ES-I3 (cell line): Measurements from ENCODE around the gene S1PR4.
"Not testable (repeated sequence)": the region's sequence is repeated elsewhere in the genome, so short reads cannot be mapped to it uniquely, and the experiment has no call there.

ENCODE experiments used
- H3K36me3 ChIP-seq: 2 replicates; pipeline ENCODE4 v1.6.1; 2013; ENCODE audit warnings: mild to moderate bottlenecking, low read length, control low read depth, moderate library complexity; ENCODE audit not compliant: insufficient read depth
- H3K4me1 ChIP-seq: 2 replicates; pipeline ENCODE4 v1.6.1; 2013; ENCODE audit warnings: mild to moderate bottlenecking, control low read depth, low read length; ENCODE audit not compliant: insufficient read depth
- H3K9ac ChIP-seq: 2 replicates; pipeline ENCODE4 v1.6.1; 2013; ENCODE audit warnings: low read depth, mild to moderate bottlenecking, low read length, moderate library complexity
- H3K9me3 ChIP-seq: 2 replicates; pipeline ENCODE4 v1.6.1; 2013; ENCODE audit warnings: mild to moderate bottlenecking, low read length, moderate library complexity; ENCODE audit not compliant: control insufficient read depth, insufficient read depth

Gene S1PR4

GRCh38 chr19:3192228-3192635 lies 13.7 kb downstream of the S1PR4 start:
- H3K9me3 ChIP-seq = no peaks in the 10 kb centered on the region
- H3K9ac ChIP-seq = no peak overlapping the region
- peaks cover 8% of the 10 kb centered on the region; the same call in 1 of the 2 replicates for H3K4me1 ChIP-seq
- H3K36me3 ChIP-seq = no peaks in the 10 kb centered on the region

DNA sequence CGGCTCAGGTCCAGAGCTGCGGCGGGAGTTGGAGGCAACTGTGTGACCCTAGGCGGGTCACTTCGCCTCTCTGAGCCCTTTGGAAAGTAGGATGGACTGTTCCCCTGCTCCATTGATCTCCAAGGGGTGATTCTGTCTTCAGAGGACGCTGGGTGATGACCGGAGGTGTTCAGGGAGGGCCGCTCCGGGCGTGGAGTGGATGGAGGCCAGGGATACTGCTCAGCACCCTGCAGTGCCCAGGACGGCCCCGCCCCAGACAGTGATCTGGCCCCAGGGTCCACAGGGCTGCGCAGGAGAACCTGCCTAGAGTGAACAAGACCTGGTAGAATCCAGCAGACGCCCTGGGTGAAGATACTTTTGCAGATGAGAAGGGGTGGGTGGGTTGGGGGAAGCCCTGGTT lies 14.1 kb downstream of the S1PR4 start:
- H3K36me3 ChIP-seq = no peaks in the 10 kb centered on the region
- no peaks in the 10 kb centered on the region for H3K9me3 ChIP-seq
- no peak overlapping the region for H3K9ac ChIP-seq
- H3K4me1 ChIP-seq = peaks cover 8% of the 10 kb centered on the region; the same call in 1 of the 2 replicates

DNA sequence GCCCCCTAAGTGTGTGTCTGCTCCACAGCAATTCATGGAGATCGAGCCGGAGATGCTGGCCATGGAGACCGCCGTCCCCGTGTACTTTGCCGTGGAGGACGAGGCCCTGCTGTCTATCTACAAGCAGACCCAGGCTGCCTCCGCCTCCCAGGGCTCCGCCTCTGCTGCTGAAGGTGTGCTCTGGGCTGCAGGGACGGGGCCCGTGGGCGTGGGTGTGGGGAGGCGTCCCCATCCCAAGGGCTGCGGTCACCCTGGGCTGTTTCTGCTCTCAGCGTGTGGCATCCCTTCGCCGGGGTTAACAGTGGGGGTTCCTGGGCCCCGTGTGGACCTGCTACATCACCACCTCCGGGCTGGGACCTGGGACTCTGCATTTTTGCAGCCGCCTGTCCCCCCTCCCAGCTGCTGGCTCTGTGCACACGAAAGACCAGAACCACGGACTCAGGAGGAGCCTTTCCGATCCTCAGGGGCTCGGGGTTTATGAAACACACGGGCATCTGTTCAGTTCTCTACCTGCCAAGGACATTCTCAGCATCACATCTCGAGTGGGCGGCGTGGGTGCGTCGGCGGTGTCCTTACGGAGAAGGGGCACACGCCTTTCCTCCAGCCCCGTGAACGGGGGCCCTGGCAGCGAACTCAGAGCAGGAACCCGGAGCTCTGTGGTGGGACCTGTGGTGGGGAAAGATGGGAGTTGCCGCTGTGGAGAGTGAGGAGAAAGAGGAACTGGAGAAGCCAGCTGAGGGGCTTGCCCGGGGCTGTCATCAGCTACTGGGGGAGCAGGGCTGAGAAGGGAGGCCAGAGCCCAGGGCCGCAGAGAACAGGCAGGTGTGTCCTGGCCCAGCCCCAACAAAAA lies 14.9 kb downstream of the S1PR4 start:
- H3K36me3 ChIP-seq = no peaks in the 10 kb centered on the region
- peaks cover 8% of the 10 kb centered on the region; the same call in 1 of the 2 replicates for H3K4me1 ChIP-seq
- no peaks in the 10 kb centered on the region for H3K9me3 ChIP-seq
- H3K9ac ChIP-seq = no peak overlapping the region

GRCh38 chr19:3194106-3195087 lies 15.8 kb downstream of the S1PR4 start:
- Histone ChIP-seq H3K9ac (no peak overlapping the region), H3K9me3 (no peaks in the 10 kb centered on the region), H3K4me1 (peaks cover 5% of the 10 kb centered on the region; the same call in 1 of the 2 replicates), H3K36me3 (no peaks in the 10 kb centered on the region; the same call in 1 of the 2 replicates)

GRCh38 chr19:3196064-3196932 lies 17.7 kb downstream of the S1PR4 start:
- H3K36me3 ChIP-seq = no peaks in the 10 kb centered on the region; the same call in 1 of the 2 replicates

GRCh38 chr19:3196933-3197205 lies 18.3 kb downstream of the S1PR4 start:
- H3K4me1 ChIP-seq = no peaks in the 10 kb centered on the region
- H3K36me3 ChIP-seq = no peaks in the 10 kb centered on the region; the same call in 1 of the 2 replicates
- no peaks in the 10 kb centered on the region for H3K9me3 ChIP-seq
- no peak overlapping the region for H3K9ac ChIP-seq

More at GRCh38 chr19:3196064-3196932, 17.7 kb downstream of the S1PR4 start:
- Histone ChIP-seq H3K9ac (no peak overlapping the region), H3K4me1 (no peaks in the 10 kb centered on the region), H3K9me3 (no peaks in the 10 kb centered on the region)

- no peaks in the 10 kb centered on the region; the same call in 1 of the 2 replicates for H3K36me3 ChIP-seq
- H3K9me3 ChIP-seq = no peaks in the 10 kb centered on the region
- no peak overlapping the region for H3K9ac ChIP-seq
- H3K4me1 ChIP-seq = no peaks in the 10 kb centered on the region
Observed at GRCh38 chr19:3198901-3199700, 20.5 kb downstream of the S1PR4 start.

GRCh38 chr19:3201072-3201700 lies 22.6 kb downstream of the S1PR4 start:
- H3K9me3 ChIP-seq = no peaks in the 10 kb centered on the region
- H3K4me1 ChIP-seq = no peaks in the 10 kb centered on the region
- no peak overlapping the region for H3K9ac ChIP-seq
- H3K36me3 ChIP-seq = peaks cover 7% of the 10 kb centered on the region

DNA sequence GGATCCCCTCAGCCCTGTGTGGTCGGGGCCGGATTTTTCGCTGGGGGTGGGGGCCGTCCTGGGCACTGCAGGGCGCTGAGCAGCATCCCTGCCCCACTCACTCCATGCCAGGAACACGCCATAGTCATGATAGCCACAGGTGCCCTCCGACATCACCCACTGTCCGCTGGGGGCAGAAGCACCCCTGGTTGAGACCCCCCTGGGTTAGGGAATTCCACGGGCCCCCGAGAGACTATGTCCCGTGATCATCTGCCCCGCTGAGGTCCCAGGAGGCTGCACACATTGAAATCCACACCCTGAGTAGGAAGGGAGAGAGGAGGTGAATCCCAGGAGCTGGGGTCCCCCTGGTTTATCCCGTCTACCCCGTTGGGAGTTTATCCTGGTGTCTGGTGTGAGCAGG lies 23.3 kb downstream of the S1PR4 start:
- Histone ChIP-seq H3K36me3 (peaks cover 10% of the 10 kb centered on the region), H3K9me3 (no peaks in the 10 kb centered on the region), H3K4me1 (no peaks in the 10 kb centered on the region), H3K9ac (no peak overlapping the region)

DNA sequence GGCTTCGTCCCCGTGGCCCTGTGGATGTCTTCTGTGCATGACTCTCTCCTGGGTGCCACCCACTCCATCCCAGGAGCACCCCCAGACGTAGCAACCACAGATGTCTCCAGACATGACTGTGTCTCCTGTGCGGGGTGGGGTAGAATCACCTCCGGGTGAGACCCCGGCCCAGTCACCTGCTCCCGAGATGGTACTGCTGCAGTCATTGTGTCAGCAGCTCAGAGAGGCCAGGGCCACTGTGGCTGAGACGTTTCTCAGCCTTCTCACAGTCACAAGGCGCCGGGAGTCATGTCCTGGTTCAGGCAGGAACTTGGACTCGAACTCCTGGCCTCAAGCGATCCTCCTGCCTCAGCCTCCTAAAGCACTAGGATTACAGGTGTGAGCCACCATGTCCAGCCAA lies 23.8 kb downstream of the S1PR4 start:
- no peak overlapping the region for H3K9ac ChIP-seq
- peaks cover 11% of the 10 kb centered on the region for H3K36me3 ChIP-seq
- peaks cover 3% of the 10 kb centered on the region; the same call in 1 of the 2 replicates for H3K4me1 ChIP-seq
- no peaks in the 10 kb centered on the region for H3K9me3 ChIP-seq

GRCh38 chr19:3202895-3203294 lies 24.3 kb downstream of the S1PR4 start:
- H3K4me1 ChIP-seq, H3K9me3 ChIP-seq, H3K9ac ChIP-seq: not testable (repeated sequence)
- peaks cover 11% of the 10 kb centered on the region for H3K36me3 ChIP-seq

DNA sequence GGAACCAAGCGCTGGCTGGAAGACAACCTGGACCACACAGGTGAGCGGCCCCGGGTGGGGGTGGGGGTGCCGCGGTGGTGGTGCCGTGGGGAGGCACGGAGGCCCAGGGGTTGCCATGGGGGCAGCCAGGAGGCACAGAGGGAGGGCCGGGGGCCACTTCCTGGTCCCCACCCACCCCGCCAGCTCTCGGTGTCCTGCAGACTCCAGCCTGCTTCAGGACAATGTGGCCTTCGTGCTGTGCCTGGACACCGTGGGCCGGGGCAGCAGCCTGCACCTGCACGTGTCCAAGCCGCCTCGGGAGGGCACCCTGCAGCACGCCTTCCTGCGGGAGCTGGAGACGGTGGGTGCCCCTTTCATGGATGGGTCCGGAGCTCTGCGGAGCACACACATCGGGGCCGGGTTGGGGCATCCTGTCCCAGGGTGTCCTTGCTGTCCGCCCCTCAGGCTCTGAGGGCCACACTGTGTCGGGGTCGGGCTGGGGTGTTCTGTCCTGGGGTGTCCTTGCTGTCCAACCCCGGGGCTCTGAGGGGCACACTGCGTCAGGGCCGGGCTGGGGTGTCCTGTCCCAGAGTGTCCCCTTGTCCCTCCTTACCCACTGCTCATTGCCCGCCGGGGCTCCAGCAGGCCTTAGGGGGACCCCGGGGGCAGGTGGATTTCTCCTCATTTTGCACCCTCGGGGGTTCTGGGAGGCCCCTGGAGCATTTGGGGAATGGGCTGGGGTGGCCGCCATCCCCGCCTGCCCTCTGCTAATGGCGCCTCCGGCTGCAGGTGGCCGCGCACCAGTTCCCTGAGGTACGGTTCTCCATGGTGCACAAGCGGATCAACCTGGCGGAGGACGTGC lies 25.5 kb downstream of the S1PR4 start:
- H3K9ac ChIP-seq = no peak overlapping the region
- H3K9me3 ChIP-seq = no peaks in the 10 kb centered on the region
- H3K36me3 ChIP-seq = peaks cover 11% of the 10 kb centered on the region
- H3K4me1 ChIP-seq = peaks cover 3% of the 10 kb centered on the region; the same call in 1 of the 2 replicates
